Suprapubic skin (tissue), 4 donors: ENCODE results near the gene USF2. TPM values are rescaled to one million over a fixed set of nuclear protein-coding genes. Genes with fewer than 3 reads are reported as not detected.
A peak's percentile ranks its signal among the peaks of the same experiment; 100 is the strongest.

Source experiments
- DNase-seq, 2 donors: peaks; one replicate each; pipeline ENCODE4 v3.0.0-alpha.2; 2019; ENCODE audit warnings: low spot score in 2 of 2
- H3K27ac ChIP-seq: fragments of 200-600 bp; sonication (generic); one replicate; pipeline ENCODE4 v1.5.1; 2019
- H3K27me3 ChIP-seq: fragments of 200-600 bp; sonication (generic); one replicate; pipeline ENCODE4 v1.5.1; 2019
- H3K36me3 ChIP-seq: fragments of 200-600 bp; sonication (generic); one replicate; pipeline ENCODE4 v1.5.1; 2019
- H3K4me1 ChIP-seq: fragments of 200-600 bp; sonication (generic); one replicate; pipeline ENCODE4 v1.5.1; 2019
- H3K4me3 ChIP-seq: fragments of 200-600 bp; sonication (generic); one replicate; pipeline ENCODE4 v1.5.1; 2019; ENCODE audit warnings: mild to moderate bottlenecking
- H3K9me3 ChIP-seq: fragments of 200-600 bp; sonication (generic); one replicate; pipeline ENCODE4 v1.5.1; 2019
- EP300 ChIP-seq: sonication (generic); formaldehyde crosslinking; IDR thresholded peaks from one replicate; pipeline ENCODE4 v1.6.1; 2017; ENCODE audit warnings: antibody characterized with exemption
- POLR2A ChIP-seq, 2 donors: fragments of 450-650 bp; IDR thresholded peaks; one replicate each; pipeline ENCODE4 v1.6.1; 2017; ENCODE audit warnings: antibody characterized with exemption in 2 of 2, mild to moderate bottlenecking in 2 of 2, moderate library complexity in 2 of 2
- POLR2AphosphoS5 ChIP-seq, 3 donors: sonication (generic); formaldehyde crosslinking; IDR thresholded peaks; one replicate each; pipeline ENCODE4 v1.6.1; 2017; ENCODE audit warnings: antibody characterized with exemption in 3 of 3
- WGBS: methylation state at CpG from one replicate; pipeline ENCODE4 v1.1.5; 2018; 5-methylcytosine and 5-hydroxymethylcytosine counted together
- total RNA-seq, 4 donors: library from RNA; depleted of rRNA; stranded (reverse); fragments of >200 nt; gene quantifications; one replicate each; pipeline ENCODE4 v1.1.0, GENCODE V29; 2016
- TF ChIP-seq, protein P1 (sequence below), 2 donors: fragments of 200-600 bp in 1 of 2; fragments of 450-650 bp in 1 of 2; sonication (generic) in 1 of 2; IDR thresholded peaks; one replicate each; pipeline ENCODE4 v1.5.1; 2016 to 2019; ENCODE audit warnings: antibody characterized with exemption in 2 of 2, mild to moderate bottlenecking in 1 of 2, moderate library complexity in 1 of 2

Gene USF2
- total RNA-seq, 4 donors from 2014 or later: 111 to 178 (median 122) TPM

DNA sequence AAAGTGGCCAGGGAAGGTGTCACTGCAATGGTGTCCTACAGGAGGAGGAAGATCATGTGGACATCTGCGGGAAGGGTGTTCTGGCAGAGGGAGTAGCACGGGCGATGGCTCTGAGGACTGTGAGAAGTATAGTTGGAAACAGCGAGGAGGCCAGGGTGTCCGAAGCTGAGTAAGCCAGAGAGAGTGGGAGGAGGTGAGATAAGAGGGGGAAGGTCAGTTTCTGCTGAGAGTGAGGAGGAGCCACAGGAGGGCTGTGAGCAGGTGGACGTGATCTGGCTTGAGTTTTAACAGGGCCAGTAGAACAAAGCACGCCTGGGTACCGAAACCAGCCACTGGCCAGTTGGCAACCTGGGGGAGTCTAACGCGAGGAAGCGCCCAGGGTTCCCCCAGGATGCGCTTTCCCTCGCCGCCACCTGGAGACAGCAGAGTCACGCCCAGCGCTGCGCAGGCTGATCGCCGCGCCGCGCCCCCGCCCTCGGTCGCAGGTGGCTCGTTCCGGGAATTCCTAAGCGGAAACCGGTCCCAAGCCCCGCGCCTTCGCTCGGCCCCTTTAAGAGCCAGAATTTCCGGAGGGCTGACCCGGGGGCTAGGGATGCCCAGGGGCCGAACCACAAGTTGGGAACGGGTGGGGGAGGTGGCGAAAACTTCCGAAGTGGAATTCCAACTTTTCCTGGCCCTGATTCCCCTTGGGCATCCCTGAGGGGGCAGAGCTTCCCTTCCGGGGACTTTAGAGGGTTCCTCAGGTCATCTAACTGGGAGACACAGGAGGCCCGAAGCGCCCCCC, 21.0 kb upstream of the USF2 start:
- H3K27me3 ChIP-seq: peaks cover 20% of the 10 kb centered on the region

DNA sequence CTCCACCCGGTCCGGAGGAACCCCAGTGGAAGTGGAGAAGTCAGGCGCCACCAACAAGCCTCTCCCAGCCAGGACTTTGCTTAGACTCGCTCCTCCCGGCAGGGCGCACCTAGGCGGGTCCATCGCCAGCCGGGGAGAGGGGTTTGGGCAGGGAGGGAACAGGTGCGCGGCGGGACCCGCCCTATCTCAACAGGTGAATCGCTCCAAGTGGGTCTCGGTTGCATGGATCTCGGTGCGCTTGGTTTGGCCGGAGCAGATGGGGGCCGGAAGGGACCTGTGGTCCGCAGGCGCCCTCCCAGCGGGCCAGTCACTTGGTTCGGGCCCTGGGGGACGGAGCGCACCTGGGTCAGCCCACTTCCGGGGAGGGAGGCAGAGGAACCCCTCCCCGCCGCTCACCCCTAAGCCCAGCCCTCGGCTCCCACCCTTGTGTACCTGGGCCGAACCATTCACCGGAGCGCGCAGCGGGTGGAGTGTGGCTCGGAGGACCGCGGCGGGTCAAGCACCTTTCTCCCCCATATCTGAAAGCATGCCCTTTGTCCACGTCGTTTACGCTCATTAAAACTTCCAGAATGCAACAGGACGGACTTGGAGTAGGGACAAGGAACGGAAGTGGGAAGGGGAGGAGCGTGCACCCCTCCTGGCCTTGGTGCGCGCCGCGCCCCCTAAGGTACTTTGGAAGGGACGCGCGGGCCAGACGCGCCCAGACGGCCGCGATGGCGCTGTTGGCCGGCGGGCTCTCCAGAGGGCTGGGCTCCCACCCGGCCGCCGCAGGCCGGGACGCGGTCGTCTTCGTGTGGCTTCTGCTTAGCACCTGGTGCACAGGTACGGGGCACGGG, 20.2 kb upstream of the USF2 start, which contains the start of gene LSR:
Gene LSR (plus strand): TSS at position 693 of the 836 bp plus-strand sequence. CDS start 21 bp downstream, at position 714.
- WGBS: 3% methylated on average over 6 of the region's 69 CpGs
- H3K27ac ChIP-seq: peak within 1 kb of the TSS; percentile 95
- TF ChIP-seq EP300 (no peak), POLR2AphosphoS5 (IDR thresholded peaks at IDR 0.05) (peak in 1 of 3 donors; percentile 64), POLR2A (IDR thresholded peaks at IDR 0.05) (peak in 1 of 2 donors; percentile 21)
- TF ChIP-seq, protein P1, sequence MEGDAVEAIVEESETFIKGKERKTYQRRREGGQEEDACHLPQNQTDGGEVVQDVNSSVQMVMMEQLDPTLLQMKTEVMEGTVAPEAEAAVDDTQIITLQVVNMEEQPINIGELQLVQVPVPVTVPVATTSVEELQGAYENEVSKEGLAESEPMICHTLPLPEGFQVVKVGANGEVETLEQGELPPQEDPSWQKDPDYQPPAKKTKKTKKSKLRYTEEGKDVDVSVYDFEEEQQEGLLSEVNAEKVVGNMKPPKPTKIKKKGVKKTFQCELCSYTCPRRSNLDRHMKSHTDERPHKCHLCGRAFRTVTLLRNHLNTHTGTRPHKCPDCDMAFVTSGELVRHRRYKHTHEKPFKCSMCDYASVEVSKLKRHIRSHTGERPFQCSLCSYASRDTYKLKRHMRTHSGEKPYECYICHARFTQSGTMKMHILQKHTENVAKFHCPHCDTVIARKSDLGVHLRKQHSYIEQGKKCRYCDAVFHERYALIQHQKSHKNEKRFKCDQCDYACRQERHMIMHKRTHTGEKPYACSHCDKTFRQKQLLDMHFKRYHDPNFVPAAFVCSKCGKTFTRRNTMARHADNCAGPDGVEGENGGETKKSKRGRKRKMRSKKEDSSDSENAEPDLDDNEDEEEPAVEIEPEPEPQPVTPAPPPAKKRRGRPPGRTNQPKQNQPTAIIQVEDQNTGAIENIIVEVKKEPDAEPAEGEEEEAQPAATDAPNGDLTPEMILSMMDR (IDR thresholded peaks at IDR 0.05): no peak
- peaks cover 28% of the 10 kb centered on the region for H3K4me1 ChIP-seq
- H3K27me3 ChIP-seq: peaks cover 20% of the 10 kb centered on the region
- no peaks in the 10 kb centered on the region for H3K9me3 ChIP-seq
- peak in 1 of 2 donors; percentile 88 for DNase-seq
- peaks cover 7% of the 10 kb centered on the region for H3K36me3 ChIP-seq
- H3K4me3 ChIP-seq: peak within 1 kb of the TSS; percentile 70

More for the DNA sequence above, 21.0 kb upstream of the USF2 start:
- Histone ChIP-seq H3K4me1 (peaks cover 28% of the 10 kb centered on the region), H3K36me3 (peaks cover 6% of the 10 kb centered on the region), H3K9me3 (no peaks in the 10 kb centered on the region), H3K4me3 (peak overlapping the region; percentile 70), H3K27ac (peak overlapping the region; percentile 95)
- TF ChIP-seq EP300: no peak
- TF ChIP-seq, protein P1 (IDR thresholded peaks at IDR 0.05): peak; percentile 60 to 75
- no peak for TF ChIP-seq POLR2A (IDR thresholded peaks at IDR 0.05)
- TF ChIP-seq POLR2AphosphoS5 (IDR thresholded peaks at IDR 0.05): peak in 1 of 3 donors; percentile 21
- 5% methylated on average over 10 of the region's 42 CpGs for WGBS
- DNase-seq: peak in 1 of 2 donors; percentile 79

DNA sequence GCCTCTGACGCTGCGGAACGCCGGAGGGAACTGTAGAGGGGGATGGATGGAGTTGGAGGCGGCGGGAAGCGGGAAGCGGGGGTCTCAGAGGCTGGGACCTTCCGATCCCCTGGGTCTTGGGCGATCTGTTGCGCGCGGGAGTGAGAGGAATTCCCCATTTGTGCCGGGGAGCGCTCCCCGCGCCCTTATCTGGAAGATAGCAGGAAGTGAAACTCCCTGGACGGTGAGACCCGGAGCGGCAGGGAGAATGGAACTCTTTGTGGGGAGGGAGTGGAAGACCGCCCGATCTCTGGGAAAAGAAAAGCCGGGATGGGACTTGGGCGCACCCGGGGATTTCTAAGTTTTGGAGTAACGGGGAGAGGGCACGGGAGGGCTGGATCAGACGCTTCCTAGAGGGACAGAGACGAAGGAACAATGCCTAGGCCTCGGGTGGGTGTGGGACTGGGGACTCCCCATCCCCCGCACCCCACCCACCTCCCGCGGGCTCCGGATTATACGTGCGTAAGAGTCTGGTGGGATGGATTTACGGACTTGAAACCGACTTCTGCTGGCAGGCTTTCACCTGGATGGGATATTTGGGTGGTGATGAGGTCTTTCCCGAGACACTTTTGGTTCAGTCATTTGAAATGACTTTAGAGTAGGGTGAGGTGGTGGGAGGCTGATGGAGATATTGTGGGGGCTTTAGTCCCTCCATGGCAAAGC, 19.5 kb upstream of the USF2 start:
- peaks cover 28% of the 10 kb centered on the region for H3K4me1 ChIP-seq
- H3K9me3 ChIP-seq: no peaks in the 10 kb centered on the region
- peak overlapping the region; percentile 70 for H3K4me3 ChIP-seq
- H3K36me3 ChIP-seq: peaks cover 11% of the 10 kb centered on the region
- 16% methylated on average over 23 of the region's 39 CpGs for WGBS
- TF ChIP-seq, protein P1 (IDR thresholded peaks at IDR 0.05): no peak
- TF ChIP-seq EP300: no peak
- no peak for TF ChIP-seq POLR2AphosphoS5 (IDR thresholded peaks at IDR 0.05)
- no peak for TF ChIP-seq POLR2A (IDR thresholded peaks at IDR 0.05)
- H3K27ac ChIP-seq: peak overlapping the region; percentile 95
- H3K27me3 ChIP-seq: peaks cover 20% of the 10 kb centered on the region
- peak in 1 of 2 donors; percentile 76 for DNase-seq

DNA sequence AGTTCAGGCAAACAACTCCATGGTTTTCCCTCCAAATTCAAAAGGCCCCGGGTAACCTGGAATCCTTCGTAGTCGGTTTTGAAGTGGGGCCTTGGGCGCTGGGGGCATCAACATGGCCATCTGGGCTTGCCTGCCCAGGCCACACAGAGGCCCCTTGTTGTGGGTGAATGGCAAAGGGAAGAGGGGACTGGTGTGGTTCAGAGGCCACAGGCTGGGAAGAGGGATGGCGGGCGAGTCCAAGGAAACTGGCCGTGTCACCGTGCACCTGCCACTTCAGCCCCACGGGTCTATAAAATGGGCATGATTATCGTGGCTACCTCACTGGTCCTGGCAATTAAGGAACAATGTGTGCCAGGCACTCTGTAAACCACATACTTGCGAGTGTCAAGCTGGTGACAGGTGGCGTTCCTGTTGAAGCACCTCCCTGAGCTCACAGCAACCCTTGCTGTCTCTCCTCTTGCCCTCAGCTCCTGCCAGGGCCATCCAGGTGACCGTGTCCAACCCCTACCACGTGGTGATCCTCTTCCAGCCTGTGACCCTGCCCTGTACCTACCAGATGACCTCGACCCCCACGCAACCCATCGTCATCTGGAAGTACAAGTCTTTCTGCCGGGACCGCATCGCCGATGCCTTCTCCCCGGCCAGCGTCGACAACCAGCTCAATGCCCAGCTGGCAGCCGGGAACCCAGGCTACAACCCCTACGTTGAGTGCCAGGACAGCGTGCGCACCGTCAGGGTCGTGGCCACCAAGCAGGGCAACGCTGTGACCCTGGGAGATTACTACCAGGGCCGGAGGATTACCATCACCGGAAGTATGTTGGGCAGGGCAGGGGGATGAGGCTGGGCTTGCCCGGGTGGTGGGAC, 18.7 kb upstream of the USF2 start:
- H3K27me3 ChIP-seq: peaks cover 20% of the 10 kb centered on the region
- peaks cover 18% of the 10 kb centered on the region for H3K36me3 ChIP-seq
- H3K4me1 ChIP-seq: peaks cover 28% of the 10 kb centered on the region
- peak overlapping the region; percentile 70 for H3K4me3 ChIP-seq
- no peak for TF ChIP-seq POLR2AphosphoS5 (IDR thresholded peaks at IDR 0.05)
- no peak for TF ChIP-seq EP300
- TF ChIP-seq, protein P1 (IDR thresholded peaks at IDR 0.05): no peak
- no peak for TF ChIP-seq POLR2A (IDR thresholded peaks at IDR 0.05)
- no peak overlapping the region for H3K27ac ChIP-seq
- 85% methylated on average over 34 of the region's 34 CpGs for WGBS
- peak in 1 of 2 donors; percentile 78 for DNase-seq
- H3K9me3 ChIP-seq: no peaks in the 10 kb centered on the region
